ENCODE measurements around the gene SLC2A11.
"Not testable (repeated sequence)": the region's sequence is repeated elsewhere in the genome, so short reads cannot be mapped to it uniquely, and the experiment has no call there.

The SLC2A11 gene

DNA sequence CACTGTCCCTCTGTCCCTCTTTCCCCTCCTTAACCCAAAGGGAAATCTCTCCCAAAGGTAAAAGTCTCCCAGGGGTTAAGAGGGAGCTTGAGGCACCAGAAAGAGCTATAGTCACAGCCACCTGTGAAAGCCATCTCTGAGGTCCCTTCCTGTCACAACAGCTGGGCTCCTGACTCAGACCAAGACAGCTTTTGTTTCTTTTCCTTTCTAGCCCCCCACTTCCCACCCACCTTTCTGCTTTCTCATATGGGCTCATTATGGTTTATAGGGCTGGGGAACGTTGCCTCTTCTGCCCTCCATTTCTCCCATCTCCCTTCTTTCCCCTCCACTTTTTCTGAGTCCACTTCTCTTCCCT is 55.6 kb downstream of the SLC2A11 start:
- Histone ChIP-seq H3K79me2 (ENCODE audit: insufficient read depth, low read length) (no peaks in the 10 kb centered on the region), H3K9ac (ENCODE audit: low read length) (peak overlapping the region; percentile 90), H3K27ac (ENCODE audit: low read depth, low read length) (peak overlapping the region; percentile 66), H3K4me3 (ENCODE audit: insufficient read depth, low read length, poor library complexity, severe bottlenecking) (peak overlapping the region; percentile 88), H3K9me2 (replicated peaks; ENCODE audit: insufficient read depth, low read length) (no peaks in the 10 kb centered on the region), H3K4me2 (ENCODE audit: low read depth, low read length, poor library complexity, severe bottlenecking) (peak overlapping the region; percentile 90), H3K36me3 (ENCODE audit: low read length) (no peaks in the 10 kb centered on the region), H3K27me3 (ENCODE audit: low read length) (no peaks in the 10 kb centered on the region), H3K9me3 (ENCODE audit: insufficient read depth, low read length) (no peaks in the 10 kb centered on the region), H2AFZ (ENCODE audit: low read depth, low read length, severe bottlenecking) (peak overlapping the region; percentile 55), H4K20me1 (ENCODE audit: low read depth, low read length) (no peaks in the 10 kb centered on the region), H3F3A (ENCODE audit: insufficient read depth) (peaks cover 14% of the 10 kb centered on the region)
- TF ChIP-seq EZH2phosphoT487 (conservative IDR thresholded peaks at IDR 0.05; ENCODE audit: low read length) = no peak
- TF ChIP-seq, protein P1, sequence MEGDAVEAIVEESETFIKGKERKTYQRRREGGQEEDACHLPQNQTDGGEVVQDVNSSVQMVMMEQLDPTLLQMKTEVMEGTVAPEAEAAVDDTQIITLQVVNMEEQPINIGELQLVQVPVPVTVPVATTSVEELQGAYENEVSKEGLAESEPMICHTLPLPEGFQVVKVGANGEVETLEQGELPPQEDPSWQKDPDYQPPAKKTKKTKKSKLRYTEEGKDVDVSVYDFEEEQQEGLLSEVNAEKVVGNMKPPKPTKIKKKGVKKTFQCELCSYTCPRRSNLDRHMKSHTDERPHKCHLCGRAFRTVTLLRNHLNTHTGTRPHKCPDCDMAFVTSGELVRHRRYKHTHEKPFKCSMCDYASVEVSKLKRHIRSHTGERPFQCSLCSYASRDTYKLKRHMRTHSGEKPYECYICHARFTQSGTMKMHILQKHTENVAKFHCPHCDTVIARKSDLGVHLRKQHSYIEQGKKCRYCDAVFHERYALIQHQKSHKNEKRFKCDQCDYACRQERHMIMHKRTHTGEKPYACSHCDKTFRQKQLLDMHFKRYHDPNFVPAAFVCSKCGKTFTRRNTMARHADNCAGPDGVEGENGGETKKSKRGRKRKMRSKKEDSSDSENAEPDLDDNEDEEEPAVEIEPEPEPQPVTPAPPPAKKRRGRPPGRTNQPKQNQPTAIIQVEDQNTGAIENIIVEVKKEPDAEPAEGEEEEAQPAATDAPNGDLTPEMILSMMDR (IDR thresholded peaks at IDR 0.05; ENCODE audit: insufficient read depth, low read length, poor library complexity, severe bottlenecking) = no peak

DNA sequence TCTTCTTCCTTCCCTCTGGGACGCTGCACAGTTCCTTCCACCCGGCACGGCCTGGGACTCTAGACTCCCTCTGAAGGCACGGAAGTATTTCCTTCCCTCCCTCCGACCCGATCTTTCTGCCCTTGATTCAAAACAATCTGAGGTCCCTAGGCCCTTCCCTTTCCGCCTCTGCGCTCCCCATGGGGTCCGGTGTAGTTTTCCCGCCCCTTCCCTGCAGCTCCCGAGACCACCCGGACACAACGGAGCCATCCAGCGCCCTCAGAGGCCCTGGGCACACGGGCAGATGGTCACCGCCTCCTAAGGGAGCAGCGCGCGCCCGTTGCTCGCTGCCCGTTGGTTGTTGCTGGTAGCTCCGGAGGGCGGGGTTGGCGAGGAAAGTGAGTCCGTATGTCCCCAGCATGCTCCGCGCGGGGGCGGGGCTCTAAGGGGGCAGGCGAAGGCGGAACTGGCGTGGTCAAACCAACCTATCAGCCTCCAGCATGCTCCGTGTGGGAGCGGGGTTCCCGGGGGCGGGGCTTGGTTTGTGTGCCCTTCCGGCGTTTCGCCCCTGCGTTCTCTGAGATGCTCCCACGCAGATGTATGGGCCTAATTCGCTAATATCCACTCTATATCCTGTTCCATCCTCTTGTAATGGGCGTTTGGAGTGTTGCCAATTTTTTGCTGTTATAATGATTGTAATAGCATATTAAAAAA is 56.1 kb downstream of the SLC2A11 start:
- no peaks in the 10 kb centered on the region for H4K20me1 ChIP-seq (ENCODE audit: low read depth, low read length)
- H3K4me2 ChIP-seq (ENCODE audit: low read depth, low read length, poor library complexity, severe bottlenecking) = peak overlapping the region; percentile 90
- no peaks in the 10 kb centered on the region for H3K36me3 ChIP-seq (ENCODE audit: low read length)
- peaks cover 14% of the 10 kb centered on the region for H3F3A ChIP-seq (ENCODE audit: insufficient read depth)
- H3K9ac ChIP-seq (ENCODE audit: low read length) = peak overlapping the region; percentile 90
- no peaks in the 10 kb centered on the region for H3K9me2 ChIP-seq (replicated peaks; ENCODE audit: insufficient read depth, low read length)
- H3K4me3 ChIP-seq (ENCODE audit: insufficient read depth, low read length, poor library complexity, severe bottlenecking) = peak overlapping the region; percentile 88
- no peaks in the 10 kb centered on the region for H3K79me2 ChIP-seq (ENCODE audit: insufficient read depth, low read length)
- peak overlapping the region; percentile 55 for H2AFZ ChIP-seq (ENCODE audit: low read depth, low read length, severe bottlenecking)
- H3K27ac ChIP-seq (ENCODE audit: low read depth, low read length) = peak overlapping the region; percentile 66
- H3K9me3 ChIP-seq (ENCODE audit: insufficient read depth, low read length) = no peaks in the 10 kb centered on the region
- TF ChIP-seq, protein P1 (IDR thresholded peaks at IDR 0.05; ENCODE audit: insufficient read depth, low read length, poor library complexity, severe bottlenecking) = no peak
- TF ChIP-seq EZH2phosphoT487 (conservative IDR thresholded peaks at IDR 0.05; ENCODE audit: low read length) = no peak
- H3K27me3 ChIP-seq (ENCODE audit: low read length) = no peaks in the 10 kb centered on the region

DNA sequence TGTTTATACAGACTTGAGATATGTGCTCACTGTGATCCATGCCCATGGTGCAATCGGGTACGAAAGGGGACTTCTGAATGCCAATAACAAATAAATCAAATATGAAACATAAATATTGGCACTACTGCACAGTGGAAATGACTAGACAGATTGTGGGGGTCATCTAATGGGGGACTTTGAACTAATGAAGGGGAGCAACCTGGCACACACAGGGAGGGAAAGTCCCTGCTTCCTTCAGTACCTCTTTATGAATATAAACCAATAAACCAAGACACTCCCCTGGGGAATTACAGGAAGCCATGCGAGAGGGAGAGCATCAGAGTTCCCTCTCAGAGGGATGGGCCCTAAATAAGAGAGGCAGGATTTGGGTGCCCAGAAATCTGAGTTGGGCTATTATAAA is 57.6 kb downstream of the SLC2A11 start:
- no peak overlapping the region for H3K4me3 ChIP-seq (ENCODE audit: insufficient read depth, low read length, poor library complexity, severe bottlenecking)
- no peaks in the 10 kb centered on the region for H3K9me3 ChIP-seq (ENCODE audit: insufficient read depth, low read length)
- no peaks in the 10 kb centered on the region for H3K27me3 ChIP-seq (ENCODE audit: low read length)
- H3K4me2 ChIP-seq (ENCODE audit: low read depth, low read length, poor library complexity, severe bottlenecking) = no peak overlapping the region
- H2AFZ ChIP-seq (ENCODE audit: low read depth, low read length, severe bottlenecking) = no peak overlapping the region
- H3F3A ChIP-seq (ENCODE audit: insufficient read depth) = peaks cover 14% of the 10 kb centered on the region
- no peak overlapping the region for H3K27ac ChIP-seq (ENCODE audit: low read depth, low read length)
- TF ChIP-seq, protein P1 (IDR thresholded peaks at IDR 0.05; ENCODE audit: insufficient read depth, low read length, poor library complexity, severe bottlenecking) = no peak
- no peak for TF ChIP-seq EZH2phosphoT487 (conservative IDR thresholded peaks at IDR 0.05; ENCODE audit: low read length)
- H3K9ac ChIP-seq (ENCODE audit: low read length) = no peak overlapping the region
- no peaks in the 10 kb centered on the region for H3K79me2 ChIP-seq (ENCODE audit: insufficient read depth, low read length)
- no peaks in the 10 kb centered on the region for H3K9me2 ChIP-seq (replicated peaks; ENCODE audit: insufficient read depth, low read length)
- no peaks in the 10 kb centered on the region for H4K20me1 ChIP-seq (ENCODE audit: low read depth, low read length)
- H3K36me3 ChIP-seq (ENCODE audit: low read length) = no peaks in the 10 kb centered on the region

DNA sequence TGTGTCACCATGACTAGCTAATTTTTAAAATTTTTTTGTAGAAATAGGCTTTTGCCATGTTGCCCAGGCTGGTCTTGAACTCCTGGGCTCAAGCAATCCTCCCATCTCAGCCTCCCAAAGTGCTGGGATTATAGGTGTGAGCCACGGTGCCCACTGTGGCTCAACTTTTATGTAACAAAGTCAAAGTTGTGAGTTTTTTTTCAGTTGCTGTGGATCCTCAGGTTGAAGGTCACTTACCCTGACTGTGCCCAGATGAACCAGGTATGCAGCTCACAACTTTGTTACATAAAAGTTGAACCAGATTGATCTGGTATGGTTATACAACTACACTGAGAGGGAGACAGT is 62.6 kb downstream of the SLC2A11 start:
- not testable (repeated sequence) for H3K9ac ChIP-seq (ENCODE audit: low read length); H3F3A ChIP-seq (ENCODE audit: insufficient read depth); H3K27ac ChIP-seq (ENCODE audit: low read depth, low read length); H3K27me3 ChIP-seq (ENCODE audit: low read length); H4K20me1 ChIP-seq (ENCODE audit: low read depth, low read length); H3K9me2 ChIP-seq (replicated peaks; ENCODE audit: insufficient read depth, low read length); H2AFZ ChIP-seq (ENCODE audit: low read depth, low read length, severe bottlenecking); H3K9me3 ChIP-seq (ENCODE audit: insufficient read depth, low read length); H3K79me2 ChIP-seq (ENCODE audit: insufficient read depth, low read length); H3K4me2 ChIP-seq (ENCODE audit: low read depth, low read length, poor library complexity, severe bottlenecking); H3K4me3 ChIP-seq (ENCODE audit: insufficient read depth, low read length, poor library complexity, severe bottlenecking); H3K36me3 ChIP-seq (ENCODE audit: low read length)

DNA sequence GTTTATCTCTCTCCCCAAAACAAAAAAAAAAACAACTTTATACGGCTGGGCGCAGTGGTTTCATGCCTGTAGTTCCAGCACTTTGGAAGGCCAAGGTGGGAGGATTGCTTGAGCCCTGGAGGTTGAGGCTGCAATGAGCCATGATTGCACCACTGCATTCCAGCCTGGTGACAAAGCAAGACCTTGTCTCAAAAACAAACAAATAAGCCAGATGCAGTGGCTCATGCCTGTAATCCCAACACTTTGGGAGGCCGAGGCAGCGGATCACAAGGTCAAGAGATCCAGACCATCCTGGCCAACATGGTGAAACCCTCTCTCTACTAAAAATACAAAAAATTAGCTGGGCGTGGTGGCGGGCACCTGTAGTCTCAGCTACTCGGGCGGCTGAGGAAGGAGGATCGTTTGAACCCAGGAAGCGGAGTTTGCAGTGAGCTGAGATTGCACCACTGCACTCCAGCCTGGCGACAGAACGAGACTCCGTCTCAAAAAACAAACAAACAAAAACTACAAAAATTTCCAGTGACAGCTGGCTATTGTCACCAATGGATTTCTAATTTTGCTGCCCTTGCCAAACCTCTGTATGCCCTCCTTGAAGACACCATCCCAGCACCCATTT is 64.0 kb downstream of the SLC2A11 start:
- H3K27me3 ChIP-seq (ENCODE audit: low read length); H2AFZ ChIP-seq (ENCODE audit: low read depth, low read length, severe bottlenecking); H3K9me2 ChIP-seq (replicated peaks; ENCODE audit: insufficient read depth, low read length); H3F3A ChIP-seq (ENCODE audit: insufficient read depth); H3K27ac ChIP-seq (ENCODE audit: low read depth, low read length); H3K79me2 ChIP-seq (ENCODE audit: insufficient read depth, low read length); H3K4me2 ChIP-seq (ENCODE audit: low read depth, low read length, poor library complexity, severe bottlenecking); H3K4me3 ChIP-seq (ENCODE audit: insufficient read depth, low read length, poor library complexity, severe bottlenecking); H3K9ac ChIP-seq (ENCODE audit: low read length); H4K20me1 ChIP-seq (ENCODE audit: low read depth, low read length); H3K36me3 ChIP-seq (ENCODE audit: low read length): not testable (repeated sequence)
- peaks cover 14% of the 10 kb centered on the region; the same call in 1 of the 2 replicates for H3K9me3 ChIP-seq (ENCODE audit: insufficient read depth, low read length)

Measured in SU-DHL-6 (cell line).